HCT116 (cell line): ENCODE measurements around the gene SYNGR1. TPM values are rescaled to one million over a fixed set of nuclear protein-coding genes. Genes with fewer than 3 reads are reported as not detected.

Experiments used
- ATAC-seq: fragments of 200-7000 bp; cut with Tn5 transposase; 2 replicates; pipeline ENCODE4 v1.9.1; 2020; ENCODE audit warnings: mild to moderate bottlenecking, moderate library complexity
- BruUV-seq: library from RNA; stranded (reverse); fragments of 400-500 nt; replicated peaks from 2 replicates; lab custom pipeline; 2021; lab: Mats Ljungman, UMichigan
- CTCF ChIA-PET: fragments of 300-600 bp; sonication (Branson Sonifier 250); formaldehyde crosslinking; loops from one replicate; lab custom pipeline; 2021; ENCODE audit warnings: antibody characterized with exemption; lab: Charles Lee
- POLR2A ChIA-PET: fragments of 300-600, 350-600 bp; sonication (Branson Sonifier 250); formaldehyde crosslinking; loops from one replicate; lab custom pipeline; 2021; ENCODE audit warnings: antibody characterized with exemption; lab: Charles Lee
- RAD21 ChIA-PET, 2 experiments: fragments of 300-600 bp; sonication (Branson Sonifier 250); formaldehyde crosslinking; loops; one replicate each; lab custom pipeline; 2023; ENCODE audit warnings: low total read pairs in 2 of 2; ENCODE audit not compliant: uncharacterized antibody in 2 of 2, unreplicated experiment in 2 of 2, low non-redundant PET in 1 of 2; lab: Charles Lee
- DNase-seq: peaks from one replicate; pipeline ENCODE4 v3.0.0-alpha.2; 2010; ENCODE audit warnings: low read depth, low spot score
- H2AFZ ChIP-seq: fragments of 200-600 bp; shearing (Covaris generic), sonication (generic); 2 replicates; pipeline ENCODE4 v1.6.1; 2017; ENCODE audit warnings: low read depth, mixed run types, mixed read lengths, antibody characterized with exemption, low read length; ENCODE audit not compliant: poor library complexity, severe bottlenecking
- H3K27ac ChIP-seq: 2 replicates; pipeline ENCODE4 v1.5.1; 2012; ENCODE audit warnings: low read depth, low read length
- H3K27me3 ChIP-seq: fragments of 200-600 bp; sonication (generic); 2 replicates; pipeline ENCODE4 v1.6.1; 2016; ENCODE audit warnings: mixed run types, low read length, mixed read lengths; ENCODE audit not compliant: insufficient read depth
- H3K36me3 ChIP-seq, 2 experiments: fragments of 200-500 bp in 1 of 2; fragments of 200-600 bp in 1 of 2; sonication (Bioruptor generic) in 1 of 2; sonication (generic) in 1 of 2; 2 replicates each; pipeline versions ENCODE4 v1.5.1 to v1.6.1; 2014 to 2016; ENCODE audit warnings: low read length in 2 of 2, inconsistent platforms in 1 of 2, mixed read lengths in 1 of 2, mixed run types in 1 of 2; ENCODE audit not compliant: insufficient read depth in 2 of 2, control insufficient read depth in 1 of 2
- H3K4me1 ChIP-seq, 2 experiments: fragments of 200-600 bp in 1 of 2; sonication (generic) in 1 of 2; 2 replicates each; pipeline versions ENCODE4 v1.5.1 to v1.6.1; 2012 to 2017; ENCODE audit warnings: low read length in 2 of 2, inconsistent platforms in 1 of 2, mild to moderate bottlenecking in 1 of 2, mixed read lengths in 1 of 2, mixed run types in 1 of 2, moderate library complexity in 1 of 2; ENCODE audit not compliant: insufficient read depth in 2 of 2, control insufficient read depth in 1 of 2
- H3K4me2 ChIP-seq: fragments of 200-600 bp; sonication (generic); 2 replicates; pipeline ENCODE4 v1.6.1; 2017; ENCODE audit warnings: mixed run types, low read length, mixed read lengths
- H3K4me3 ChIP-seq, 2 experiments: fragments of 200-600 bp in 1 of 2; sonication (generic) in 1 of 2; replicated peaks in 1 of 2; 2 replicates each; pipeline ENCODE4 v1.5.1; 2011 to 2016; ENCODE audit warnings: low read length in 2 of 2, control low read depth in 1 of 2, low read depth in 1 of 2, mild to moderate bottlenecking in 1 of 2, mixed read lengths in 1 of 2, mixed run types in 1 of 2
- H3K79me2 ChIP-seq: fragments of 200-600 bp; sonication (generic); 2 replicates; pipeline ENCODE4 v1.6.1; 2017; ENCODE audit warnings: mild to moderate bottlenecking, mixed run types, low read length, moderate library complexity, mixed read lengths; ENCODE audit not compliant: insufficient read depth
- H3K9ac ChIP-seq: fragments of 200-600 bp; sonication (generic); 2 replicates; pipeline ENCODE4 v1.6.1; 2016; ENCODE audit warnings: low read length, mixed read lengths
- H3K9me2 ChIP-seq: fragments of 200-600 bp; sonication (generic), shearing (Covaris generic); 2 replicates; pipeline ENCODE4 v1.6.1; 2017; ENCODE audit warnings: mixed run types, mild to moderate bottlenecking, moderate library complexity; ENCODE audit not compliant: insufficient read depth
- H3K9me3 ChIP-seq, 2 experiments: fragments of 200-500 bp in 1 of 2; fragments of 200-600 bp in 1 of 2; sonication (Bioruptor generic) in 1 of 2; sonication (generic) in 1 of 2; 2 replicates each; pipeline ENCODE4 v1.6.1; 2014 to 2017; ENCODE audit warnings: low read length in 2 of 2, mixed read lengths in 2 of 2, inconsistent platforms in 1 of 2, low read depth in 1 of 2, mild to moderate bottlenecking in 1 of 2, mixed run types in 1 of 2, moderate library complexity in 1 of 2; ENCODE audit not compliant: control insufficient read depth in 1 of 2, insufficient read depth in 1 of 2
- H4K20me1 ChIP-seq: fragments of 200-600 bp; sonication (generic), shearing (Covaris generic); 2 replicates; pipeline ENCODE4 v1.6.1; 2017; ENCODE audit warnings: mixed run types, mild to moderate bottlenecking, moderate library complexity; ENCODE audit not compliant: insufficient read depth
- CBX3 ChIP-seq: IDR thresholded peaks from 2 replicates; pipeline ENCODE4 v1.6.1; 2012; ENCODE audit warnings: low read depth
- CTCF ChIP-seq, 3 experiments: fragments of 200-600 bp in 1 of 3; sonication (generic) in 1 of 3; IDR thresholded peaks in 2 of 3; conservative IDR thresholded peaks in 1 of 3; 2 replicates each; pipeline ENCODE4 v1.5.1; 2012 to 2017; ENCODE audit warnings: low read depth in 2 of 3, low read length in 2 of 3, antibody characterized with exemption in 1 of 3, borderline replicate concordance in 1 of 3, control low read depth in 1 of 3, mild to moderate bottlenecking in 1 of 3, mixed read lengths in 1 of 3, mixed run types in 1 of 3, moderate library complexity in 1 of 3; ENCODE audit not compliant: insufficient read depth in 1 of 3
- EGR1 ChIP-seq: IDR thresholded peaks from 2 replicates; pipeline ENCODE4 v1.6.1; 2012; ENCODE audit warnings: low read depth
- ELF1 ChIP-seq: IDR thresholded peaks from 2 replicates; pipeline ENCODE4 v1.6.1; 2012; ENCODE audit warnings: low read depth, borderline replicate concordance
- EZH2 ChIP-seq: fragments of 200-600 bp; sonication (generic); IDR thresholded peaks from 2 replicates; pipeline ENCODE4 v1.6.1; 2017; ENCODE audit warnings: antibody characterized with exemption, mixed run types
- FOSL1 ChIP-seq: IDR thresholded peaks from 2 replicates; pipeline ENCODE4 v1.6.1; 2012; ENCODE audit warnings: low read depth
- JUND ChIP-seq: IDR thresholded peaks from 2 replicates; pipeline ENCODE4 v1.6.1; 2012
- POLR2AphosphoS5 ChIP-seq: IDR thresholded peaks from 2 replicates; pipeline ENCODE4 v1.6.1; 2011; ENCODE audit warnings: mild to moderate bottlenecking, low read depth, low read length, moderate library complexity
- RAD21 ChIP-seq: IDR thresholded peaks from 2 replicates; pipeline ENCODE4 v1.6.1; 2012; ENCODE audit warnings: low read depth, mild to moderate bottlenecking
- SP1 ChIP-seq: IDR thresholded peaks from 2 replicates; pipeline ENCODE4 v1.6.1; 2012; ENCODE audit warnings: low read depth
- TCF7L2 ChIP-seq: IDR thresholded peaks from 2 replicates; pipeline ENCODE4 v1.7.0; 2011; ENCODE audit warnings: borderline replicate concordance, inconsistent platforms; ENCODE audit not compliant: insufficient read depth, insufficient read length; ENCODE audit errors: extremely low read depth
- YY1 ChIP-seq: IDR thresholded peaks from 2 replicates; pipeline ENCODE4 v1.6.1; 2011; ENCODE audit warnings: low read length, low read depth, moderate library complexity, mild to moderate bottlenecking; ENCODE audit not compliant: insufficient replicate concordance; ENCODE audit errors: extremely low read depth
- ZFX ChIP-seq: fragments of 450-650 bp; IDR thresholded peaks from 2 replicates; pipeline ENCODE4 v1.6.1; 2017
- ZNF274 ChIP-seq: fragments of 200-500 bp; sonication (Bioruptor generic); IDR thresholded peaks from 2 replicates; pipeline ENCODE4 v1.6.1; 2014; ENCODE audit warnings: mild to moderate bottlenecking, low read depth, low read length, inconsistent platforms
- intact Hi-C: fragments of 100-400 bp; cut with micrococcal nuclease; formaldehyde crosslinking; loops from 2 replicates; pipeline ENCODE4 v1.10.0; 2022
- total RNA-seq: library from RNA; stranded (reverse); gene quantifications from one replicate; pipeline ENCODE4 v1.2.1, GENCODE V29; 2021; ENCODE audit not compliant: unreplicated experiment
- TF ChIP-seq, protein P1 (sequence below): IDR thresholded peaks from 2 replicates; pipeline ENCODE4 v1.6.1; 2012
- TF ChIP-seq, protein P2 (sequence below): IDR thresholded peaks from 2 replicates; pipeline ENCODE4 v1.6.1; 2011; ENCODE audit warnings: mild to moderate bottlenecking, low read length, moderate library complexity; ENCODE audit not compliant: insufficient replicate concordance; ENCODE audit errors: extremely low read depth

SYNGR1 gene
- total RNA-seq, 1 experiment from 2014 or later: 20.7 TPM

DNA sequence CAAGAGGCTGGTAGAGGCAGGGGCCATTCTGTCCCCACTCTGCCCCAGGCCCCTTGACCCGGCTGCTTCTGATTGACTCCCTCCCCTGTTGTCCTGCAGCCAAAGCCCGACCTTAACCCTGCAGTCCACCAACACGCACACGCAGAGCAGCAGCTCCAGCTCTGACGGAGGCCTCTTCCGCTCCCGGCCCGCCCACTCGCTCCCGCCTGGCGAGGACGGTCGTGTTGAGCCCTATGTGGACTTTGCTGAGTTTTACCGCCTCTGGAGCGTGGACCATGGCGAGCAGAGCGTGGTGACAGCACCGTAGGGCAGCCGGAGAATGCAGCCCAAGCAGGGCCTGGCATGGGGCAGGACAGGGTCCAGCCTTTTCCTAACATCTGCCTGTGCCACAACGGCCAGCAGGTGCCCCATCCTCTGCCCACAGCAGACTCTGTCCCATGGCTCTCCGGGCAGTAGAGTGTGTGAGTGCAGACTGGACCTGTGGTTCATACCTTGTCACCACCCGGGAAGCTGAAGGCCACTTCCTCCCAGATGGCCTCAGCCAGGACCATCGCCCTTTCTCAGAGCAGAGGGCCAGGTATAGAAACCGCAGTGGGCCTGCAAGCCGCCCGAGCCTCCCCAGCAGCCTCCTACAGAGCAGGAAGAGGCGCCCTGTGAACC lies 80.3 kb downstream of the SYNGR1 start:
- Histone ChIP-seq H2AFZ (no peak overlapping the region), H3K36me3 (peaks cover 5 to 8% of the 10 kb centered on the region in 2 experiments; a peak in 2 of 4 replicates), H3K79me2 (no peaks in the 10 kb centered on the region), H3K4me3 (no peak overlapping the region), H3K9me2 (no peaks in the 10 kb centered on the region), H3K9me3 (no peaks in the 10 kb centered on the region), H3K27me3 (no peaks in the 10 kb centered on the region), H3K9ac (no peak overlapping the region)
- intact Hi-C loops: no loop called here
- POLR2A ChIA-PET: no interaction called here
- RAD21 ChIA-PET: no interaction called here
- CTCF ChIA-PET: no interaction called here
- no peak for TF ChIP-seq CBX3
- no peak for TF ChIP-seq CTCF (IDR thresholded peaks at IDR 0.05 in 2 of 3, conservative IDR thresholded peaks at IDR 0.05 in 1 of 3; ENCODE audit: borderline replicate concordance in 1 of 3, insufficient read depth in 1 of 3, low read depth in 2 of 3, low read length in 2 of 3)
- no peak for TF ChIP-seq JUND
- TF ChIP-seq TCF7L2: no peak
- no peak for TF ChIP-seq RAD21
- TF ChIP-seq, protein P1, sequence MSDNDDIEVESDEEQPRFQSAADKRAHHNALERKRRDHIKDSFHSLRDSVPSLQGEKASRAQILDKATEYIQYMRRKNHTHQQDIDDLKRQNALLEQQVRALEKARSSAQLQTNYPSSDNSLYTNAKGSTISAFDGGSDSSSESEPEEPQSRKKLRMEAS: no peak
- TF ChIP-seq YY1: no peak
- no peak for TF ChIP-seq POLR2AphosphoS5
- TF ChIP-seq ELF1: no peak
- TF ChIP-seq ZNF274: no peak
- TF ChIP-seq FOSL1: no peak
- TF ChIP-seq EZH2: no peak
- no peak for TF ChIP-seq EGR1
- TF ChIP-seq, protein P2, sequence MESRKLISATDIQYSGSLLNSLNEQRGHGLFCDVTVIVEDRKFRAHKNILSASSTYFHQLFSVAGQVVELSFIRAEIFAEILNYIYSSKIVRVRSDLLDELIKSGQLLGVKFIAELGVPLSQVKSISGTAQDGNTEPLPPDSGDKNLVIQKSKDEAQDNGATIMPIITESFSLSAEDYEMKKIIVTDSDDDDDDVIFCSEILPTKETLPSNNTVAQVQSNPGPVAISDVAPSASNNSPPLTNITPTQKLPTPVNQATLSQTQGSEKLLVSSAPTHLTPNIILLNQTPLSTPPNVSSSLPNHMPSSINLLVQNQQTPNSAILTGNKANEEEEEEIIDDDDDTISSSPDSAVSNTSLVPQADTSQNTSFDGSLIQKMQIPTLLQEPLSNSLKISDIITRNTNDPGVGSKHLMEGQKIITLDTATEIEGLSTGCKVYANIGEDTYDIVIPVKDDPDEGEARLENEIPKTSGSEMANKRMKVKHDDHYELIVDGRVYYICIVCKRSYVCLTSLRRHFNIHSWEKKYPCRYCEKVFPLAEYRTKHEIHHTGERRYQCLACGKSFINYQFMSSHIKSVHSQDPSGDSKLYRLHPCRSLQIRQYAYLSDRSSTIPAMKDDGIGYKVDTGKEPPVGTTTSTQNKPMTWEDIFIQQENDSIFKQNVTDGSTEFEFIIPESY: no peak
- TF ChIP-seq ZFX: no peak
- TF ChIP-seq SP1: no peak
- TF ChIP-seq, all 23 proteins: peak for 0
- BruUV-seq: no TSS peak
- Histone ChIP-seq H4K20me1 (no peaks in the 10 kb centered on the region), H3K4me2 (no peak overlapping the region), H3K4me1 (peaks cover 10 to 11% of the 10 kb centered on the region in 2 experiments; a peak in 3 of 4 replicates), H3K27ac (no peak overlapping the region)
- no peak for DNase-seq
- ATAC-seq: no peak
